HUDEP-2 (cell line): ENCODE measurements around the gene SSH3.

Source experiments
- DNase-seq, 76 experiments: peaks; one replicate each; lab custom pipeline; 2025; ENCODE audit not compliant: unreplicated experiment in 76 of 76; lab: John Stamatoyannopoulos, UW

SSH3 gene

GRCh38 chr11:67303132-67303834, at the start of gene SSH3:
TSS of gene SSH3 (plus strand) at chr11:67303530. CDS start at chr11:67303626, 96 bp downstream.
- peak in 52 of 76 experiments; percentile 2 to 59 (median 36) for DNase-seq

DNA sequence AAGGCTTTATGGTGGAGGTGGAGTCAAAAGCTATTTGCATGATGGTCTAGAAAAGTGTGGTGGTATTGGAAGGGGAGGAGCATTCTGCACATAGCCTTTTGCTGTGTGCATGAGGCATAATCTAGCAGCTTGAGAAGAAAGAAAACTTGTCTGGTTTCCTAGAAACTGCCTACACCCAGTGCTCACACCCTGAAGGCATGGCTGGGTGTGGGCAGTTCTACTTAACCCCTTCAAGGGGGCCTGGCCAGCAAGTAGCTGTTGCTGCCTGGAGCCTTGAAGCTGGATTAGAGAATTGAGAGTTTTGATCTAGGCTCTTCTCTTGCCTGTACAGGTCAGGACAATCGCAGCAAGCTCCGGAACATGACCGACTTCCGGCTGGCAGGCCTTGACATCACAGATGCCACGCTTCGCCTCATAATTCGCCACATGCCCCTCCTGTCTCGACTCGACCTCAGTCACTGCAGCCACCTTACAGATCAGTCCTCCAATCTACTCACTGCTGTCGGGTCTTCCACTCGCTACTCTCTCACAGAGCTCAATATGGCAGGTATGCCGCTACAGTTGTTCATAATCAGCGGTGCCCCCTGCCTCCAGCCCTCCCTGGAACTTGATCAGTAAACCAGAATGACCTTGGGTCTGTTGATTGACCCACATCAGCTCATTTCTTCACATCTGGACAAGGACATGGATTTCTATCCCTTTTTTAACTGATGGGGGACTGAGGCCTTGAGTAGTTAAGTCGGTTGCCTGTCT, 49.3 kb upstream of the SSH3 start:
- peak in 66 of 76 experiments; percentile 15 to 86 (median 50) for DNase-seq

DNA sequence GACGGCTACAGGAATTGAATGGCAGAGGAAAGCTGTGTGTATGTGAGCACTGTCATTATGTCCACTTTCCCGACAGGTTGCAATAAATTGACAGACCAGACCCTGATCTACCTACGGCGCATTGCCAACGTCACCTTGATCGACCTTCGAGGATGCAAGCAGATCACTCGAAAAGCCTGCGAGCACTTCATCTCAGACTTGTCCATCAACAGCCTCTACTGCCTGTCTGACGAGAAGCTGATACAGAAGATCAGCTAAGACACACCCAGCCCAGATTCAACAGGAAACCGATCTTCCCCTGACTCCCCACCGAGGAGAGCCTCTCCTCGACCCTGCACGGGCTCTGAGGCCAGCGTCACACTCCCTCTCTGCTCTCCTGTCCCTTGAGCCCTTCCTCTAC, 48.5 kb upstream of the SSH3 start:
- peak in 5 of 76 experiments; percentile 10 to 27 (median 10) for DNase-seq

DNA sequence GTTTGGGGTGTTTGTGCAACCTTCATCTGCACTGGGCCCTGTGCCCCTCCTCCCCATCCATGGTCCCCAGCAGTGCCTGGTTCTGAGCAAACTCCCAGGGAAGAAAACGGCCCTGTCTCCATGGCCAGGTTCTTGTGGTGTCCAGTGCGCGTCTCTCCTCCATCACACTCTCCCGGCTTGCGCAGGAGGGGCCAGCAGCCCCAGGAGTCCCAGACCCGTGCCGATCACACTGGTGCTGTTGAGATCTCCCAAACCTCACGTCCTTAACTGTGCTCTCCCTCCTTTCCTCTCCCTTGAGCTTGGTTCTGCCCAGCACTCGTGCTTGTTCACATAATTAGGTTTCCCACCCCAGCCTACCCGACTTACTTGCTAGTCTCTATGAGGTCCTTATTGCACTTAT, 48.0 kb upstream of the SSH3 start:
- DNase-seq = no peak

- no peak for DNase-seq
These were observed 47.5 kb upstream of the SSH3 start for GRCh38 chr11:67255864-67256263.

DNA sequence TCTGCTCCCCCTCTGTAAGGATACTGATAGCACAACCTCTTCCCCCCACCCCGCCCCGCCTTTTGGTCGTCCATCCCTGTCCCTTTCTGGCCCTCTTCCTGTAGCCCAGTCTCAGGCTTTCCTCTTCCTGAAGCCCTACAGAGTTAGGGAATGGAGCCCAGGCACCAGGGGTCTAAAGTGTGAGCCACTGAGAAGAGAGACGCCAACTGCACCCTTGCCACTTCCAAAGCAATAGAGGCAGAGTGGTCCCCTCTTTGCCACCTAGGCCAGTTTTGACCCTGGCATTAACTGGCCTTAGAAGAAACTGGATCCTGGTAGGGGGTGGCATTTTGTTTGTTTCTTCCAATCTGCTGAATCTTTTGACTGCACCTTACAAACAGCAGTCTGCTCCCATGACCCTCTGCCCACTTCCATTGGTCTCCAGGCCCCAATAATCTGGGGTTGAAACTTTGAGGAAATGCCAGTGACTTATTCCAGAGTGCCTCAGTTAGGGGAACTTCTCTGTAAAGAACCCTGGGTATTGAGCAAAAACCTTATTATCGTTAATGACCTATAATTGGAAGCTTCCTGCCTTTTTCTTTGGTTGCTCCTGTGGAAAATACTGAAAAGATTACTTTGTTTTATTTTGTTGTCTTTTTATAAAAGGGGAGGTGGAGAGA, 46.7 kb upstream of the SSH3 start:
- DNase-seq = no peak

DNA sequence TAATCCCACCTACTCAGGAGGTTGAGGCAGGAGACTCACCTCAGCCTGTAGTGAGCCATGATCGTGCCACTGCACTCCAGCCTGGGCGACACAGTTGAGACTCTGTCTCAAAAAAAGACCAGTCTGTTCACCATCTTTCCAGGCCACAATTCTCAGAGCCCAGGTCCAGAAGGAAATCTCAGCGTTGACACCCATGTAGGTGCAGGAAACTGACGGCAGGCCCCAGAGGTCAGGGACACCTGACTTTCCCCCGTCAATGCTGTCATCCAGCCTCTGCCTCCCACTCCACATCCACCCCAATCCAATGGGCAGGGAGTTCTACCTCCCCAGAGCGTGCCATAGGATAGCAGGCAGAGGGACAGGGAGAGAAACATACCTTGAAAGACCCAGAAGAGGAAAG, 42.9 kb upstream of the SSH3 start:
- no peak for DNase-seq

DNA sequence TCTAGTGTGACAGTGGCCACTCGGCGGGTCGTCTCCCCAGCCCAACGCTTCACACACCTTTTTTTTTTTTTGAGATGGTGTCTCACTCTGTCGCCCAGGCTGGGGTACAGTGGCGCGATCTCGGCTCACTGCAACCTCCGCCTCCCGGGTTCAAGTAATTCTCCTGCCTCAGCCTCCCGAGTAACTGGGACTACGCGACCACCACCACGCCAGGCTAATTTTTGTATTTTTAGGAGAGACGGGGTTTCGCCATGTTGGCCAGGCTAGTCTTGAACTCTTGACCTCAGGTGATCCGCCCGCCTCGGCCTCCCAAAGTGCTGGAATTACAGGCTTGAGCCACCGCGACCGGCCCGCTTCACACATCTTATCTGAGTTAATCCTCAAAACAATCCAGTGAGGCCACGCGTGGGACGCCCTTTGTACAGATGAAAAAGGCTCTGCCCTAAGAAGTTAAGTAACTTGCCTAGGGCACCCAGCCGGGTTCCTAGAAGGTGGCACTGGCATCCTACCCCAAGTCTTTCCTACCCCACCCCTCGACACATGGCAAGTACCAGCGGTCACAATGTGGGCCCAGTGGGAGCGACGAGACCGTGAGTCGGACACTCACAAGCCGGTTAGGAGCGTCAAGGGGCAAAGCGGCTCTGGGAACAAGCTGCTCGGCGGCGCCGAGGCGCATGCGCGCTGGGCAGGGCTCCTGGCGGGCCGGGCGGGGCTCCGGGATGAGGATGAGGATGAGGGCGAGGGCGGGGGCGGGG, 42.3 kb upstream of the SSH3 start:
- peak in 25 of 76 experiments; percentile 7 to 52 (median 24) for DNase-seq

- DNase-seq = no peak
These were observed 41.7 kb upstream of the SSH3 start for GRCh38 chr11:67261640-67261945.

DNA sequence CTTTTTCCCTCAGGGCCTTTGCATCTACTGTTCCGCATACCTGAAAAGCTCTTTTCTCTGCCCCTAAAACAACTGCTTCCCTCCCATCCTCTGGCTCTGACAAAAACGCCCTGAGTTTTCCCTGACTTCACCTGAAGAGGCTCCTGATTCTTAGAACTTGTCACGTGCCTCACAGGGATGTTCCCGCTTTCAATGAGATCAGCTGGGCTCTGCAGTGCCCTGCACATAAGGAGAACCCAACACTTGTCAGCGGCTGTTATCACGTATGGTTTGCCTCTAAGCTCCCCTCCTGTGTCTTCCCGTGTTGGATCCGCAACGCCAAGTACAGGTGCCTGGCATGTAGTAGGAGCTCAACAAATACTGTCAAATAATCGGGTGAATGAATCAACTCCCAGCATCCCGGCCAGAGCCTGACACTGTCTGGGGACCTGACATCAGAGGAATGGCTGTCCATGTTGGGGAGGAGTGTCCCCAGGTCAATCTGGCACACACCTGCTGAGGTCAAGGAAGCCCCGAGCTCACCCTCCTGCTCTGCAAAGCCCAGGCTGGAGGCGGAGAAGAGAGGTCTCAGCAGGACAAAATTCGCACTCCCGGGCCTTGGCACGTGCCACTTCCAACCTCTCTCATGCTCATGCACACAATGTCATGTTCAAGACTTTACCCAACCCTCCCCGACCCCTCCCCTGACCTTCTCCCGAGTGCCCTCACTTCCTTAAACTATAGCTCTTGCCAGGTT, 41.2 kb upstream of the SSH3 start:
- no peak for DNase-seq

DNA sequence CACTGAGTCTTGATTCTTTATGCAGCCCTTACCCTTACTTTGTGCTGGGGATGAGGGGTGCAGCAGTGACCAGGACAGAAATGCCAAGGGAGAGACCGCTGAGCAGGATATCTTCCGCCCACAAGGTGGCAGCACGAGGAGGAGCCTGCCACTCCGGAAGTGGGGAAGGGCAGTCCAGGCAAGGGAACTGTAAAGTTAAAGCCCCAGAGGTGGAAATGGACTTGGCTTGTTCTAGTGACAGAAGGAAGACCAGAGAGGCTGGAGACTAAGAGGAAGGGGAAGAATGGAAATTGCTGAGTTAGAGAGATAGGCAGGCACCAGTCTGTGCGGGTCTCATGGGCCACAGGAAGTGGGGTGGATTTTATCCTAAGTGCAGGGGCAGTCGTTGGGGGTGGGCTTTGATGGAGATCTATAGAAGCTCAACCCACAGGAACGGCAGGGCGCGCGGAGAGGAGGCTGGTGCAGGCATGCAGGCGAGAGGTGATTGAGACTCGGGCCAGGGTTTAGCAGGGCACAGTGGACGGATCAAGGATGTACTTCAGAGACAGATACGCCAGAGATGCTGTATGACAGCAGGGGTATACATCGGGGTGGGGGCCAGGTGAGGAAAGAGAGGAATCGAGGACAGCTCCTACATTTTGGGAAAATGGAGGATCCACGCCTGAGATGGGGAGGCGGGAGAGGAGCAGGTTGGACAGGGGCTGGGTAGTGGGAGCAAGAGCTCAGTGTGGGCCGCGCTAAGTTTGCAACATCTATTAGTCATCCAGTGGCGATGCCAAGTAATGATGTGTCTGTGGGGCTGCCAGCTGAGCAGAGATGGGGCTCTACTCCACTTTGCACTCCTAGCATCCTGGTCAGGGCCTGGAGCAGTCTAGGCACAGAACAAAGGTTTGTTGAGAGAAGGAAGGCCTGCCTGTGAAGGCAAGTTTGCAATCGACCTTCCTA, 40.3 kb upstream of the SSH3 start:
- peak in 70 of 76 experiments; percentile 17 to 85 (median 63) for DNase-seq

GRCh38 chr11:67264260-67264659, 39.1 kb upstream of the SSH3 start:
- DNase-seq = no peak

- no peak for DNase-seq
These were observed 38.3 kb upstream of the SSH3 start for GRCh38 chr11:67264877-67265632.

DNA sequence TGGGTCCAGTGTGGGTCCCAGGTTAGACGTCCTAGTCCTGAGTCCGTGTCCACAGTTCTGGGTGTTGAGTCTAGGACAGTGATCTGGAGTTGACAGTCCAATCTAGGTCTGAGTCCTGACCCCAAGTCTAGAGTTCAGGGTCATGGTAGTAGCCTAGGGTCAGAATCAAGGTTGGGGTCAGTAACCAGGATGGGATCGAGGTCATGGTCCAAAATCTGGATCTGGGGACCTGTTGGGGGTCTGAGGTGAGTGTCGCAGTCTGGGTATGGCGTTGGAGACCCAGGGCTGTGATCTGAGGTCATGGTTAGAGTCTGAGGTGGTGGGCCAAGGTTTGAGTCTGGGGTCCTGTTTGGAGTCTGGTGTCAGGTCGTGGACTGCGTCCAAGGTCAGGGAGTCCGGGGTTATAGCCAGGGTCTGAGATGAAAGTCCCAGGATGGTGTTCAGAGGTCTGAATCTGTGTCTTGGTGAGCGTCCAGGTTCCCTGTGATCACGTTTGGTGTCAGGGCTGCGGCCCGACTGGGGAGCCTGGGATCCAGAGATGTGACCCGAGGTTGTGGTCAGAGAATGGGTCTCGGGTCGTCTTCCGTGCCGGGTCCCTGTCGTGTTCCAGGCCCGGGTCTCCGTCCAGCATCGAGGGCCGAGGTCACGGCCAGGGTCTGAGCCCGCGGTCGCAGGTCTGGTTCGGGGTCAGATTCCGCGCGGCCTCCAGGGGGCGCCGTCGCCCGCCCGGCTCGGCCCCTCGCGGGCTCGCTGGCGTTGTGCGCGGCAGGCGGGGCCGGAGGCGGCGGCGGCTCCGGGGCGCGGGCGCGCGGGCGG, 37.5 kb upstream of the SSH3 start:
- peak in 51 of 76 experiments; percentile 20 to 82 (median 57) for DNase-seq

DNA sequence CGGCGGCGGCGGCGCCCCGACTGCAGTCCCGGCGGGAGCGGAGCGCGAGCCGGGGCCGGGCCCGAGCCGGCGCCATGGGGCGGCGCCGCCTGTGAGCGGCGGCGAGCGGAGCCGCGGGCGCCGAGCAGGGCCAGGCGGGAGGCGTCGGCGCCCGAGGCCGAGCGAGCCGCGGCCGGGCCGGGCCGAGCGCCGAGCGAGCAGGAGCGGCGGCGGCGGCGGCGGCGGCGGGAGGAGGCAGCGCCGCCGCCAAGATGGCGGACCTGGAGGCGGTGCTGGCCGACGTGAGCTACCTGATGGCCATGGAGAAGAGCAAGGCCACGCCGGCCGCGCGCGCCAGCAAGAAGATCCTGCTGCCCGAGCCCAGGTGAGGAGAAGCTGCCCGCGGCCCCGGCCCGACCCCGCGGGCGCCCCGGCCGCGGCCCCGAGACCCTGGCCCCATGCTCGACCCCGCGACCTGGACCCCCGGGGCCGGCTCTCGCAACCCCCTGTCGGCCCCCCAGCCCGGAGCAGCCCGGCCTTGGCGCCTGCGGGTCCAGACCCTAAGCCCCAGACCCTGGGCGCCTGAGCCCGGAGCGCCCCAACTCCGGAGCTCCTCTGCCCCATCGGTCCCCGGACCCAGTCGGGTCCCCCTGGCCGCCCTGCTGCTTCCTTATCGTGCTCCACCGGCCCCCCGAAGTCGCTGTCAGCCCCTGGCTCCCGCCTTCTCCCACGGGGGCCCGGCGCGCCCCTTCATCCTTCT, 36.7 kb upstream of the SSH3 start, which contains the start of gene GRK2:
Gene GRK2 (plus strand): TSS at position 25 of the 739 bp plus-strand sequence. CDS start 227 bp downstream, at position 252.
- DNase-seq = peak in 6 of 76 experiments; percentile 12 to 44 (median 26)

DNA sequence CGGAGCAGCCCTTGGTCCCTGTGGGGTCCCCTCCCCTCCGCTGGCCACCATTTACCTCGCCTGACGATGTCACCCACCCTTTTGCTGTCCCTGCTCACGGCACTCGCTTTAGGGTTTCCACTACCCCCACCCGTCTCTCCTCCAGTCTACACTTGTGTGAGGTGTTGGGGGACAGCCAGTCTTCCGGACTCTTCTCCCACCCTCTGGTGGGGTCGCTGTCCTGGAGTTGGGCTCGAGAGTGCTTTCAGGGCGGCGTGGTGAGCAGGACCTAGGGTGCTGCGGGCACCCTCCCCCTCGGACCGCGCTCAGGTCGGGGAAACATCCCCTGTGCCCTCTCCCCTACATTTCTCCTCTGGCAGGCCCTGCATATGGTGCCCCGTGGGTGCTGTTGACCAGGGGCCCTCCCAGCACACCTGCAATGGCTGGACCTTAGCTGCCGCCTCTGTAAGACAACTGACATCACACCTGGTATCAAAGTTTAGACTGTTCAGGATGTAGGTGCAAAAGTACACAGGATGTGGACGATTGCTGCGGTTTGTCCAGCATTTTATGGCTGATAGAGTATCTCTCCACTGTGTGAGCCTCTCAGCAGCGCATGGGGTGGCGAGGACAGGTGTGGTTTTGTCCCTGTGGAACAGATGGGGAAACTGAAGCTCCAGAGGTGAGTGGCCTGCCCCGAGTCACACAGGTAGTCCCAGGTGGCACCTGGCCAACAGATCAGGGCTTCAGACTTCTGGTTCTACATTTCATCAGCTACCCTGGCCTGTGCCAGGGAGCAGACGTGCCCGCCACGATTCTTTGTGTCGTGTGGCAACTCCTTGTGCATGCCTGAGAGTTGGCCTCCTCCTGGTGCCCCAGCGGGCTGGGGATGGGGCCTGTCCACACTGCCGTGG, 35.9 kb upstream of the SSH3 start:
- DNase-seq = peak in 4 of 76 experiments; percentile 11 to 14 (median 14)
